ENCODE data around the gene CHST3. TPM values are rescaled to one million over a fixed set of nuclear protein-coding genes. Genes with fewer than 3 reads are reported as not detected.

Gene CHST3
- total and polyA plus RNA-seq, 10 of the 15 experiments (the other 5 are each of a cell fraction or from before 2014, with no cell fraction given), result 0.03 to 0.50 (median 0.05) TPM; not detected in 2

GRCh38 chr10:72019085-72019876, 55.1 kb downstream of the CHST3 start (continued):
- no peak for TF ChIP-seq ZBTB40 (IDR thresholded peaks at IDR 0.05; ENCODE audit: borderline replicate concordance)

- BruUV-seq (replicated peaks), result no TSS peak
- TF ChIP-seq CBFB (IDR thresholded peaks at IDR 0.05; ENCODE audit: low read depth), result no peak
- no peak for TF ChIP-seq FOXM1 (IDR thresholded peaks at IDR 0.05; ENCODE audit: low read depth, low read length)
- TF ChIP-seq HDGF (IDR thresholded peaks at IDR 0.05), result no peak
- no peak for TF ChIP-seq CEBPZ (IDR thresholded peaks at IDR 0.05; ENCODE audit: low read depth, low read length)
- TF ChIP-seq NRF1 (conservative IDR thresholded peaks at IDR 0.05; ENCODE audit: low read depth, low read length), result no peak
- TF ChIP-seq TCF3 (IDR thresholded peaks at IDR 0.05; ENCODE audit: borderline replicate concordance, insufficient read depth, low read depth, low read length), result no peak
- no peak for TF ChIP-seq ZBTB11 (CRISPR knock-in tag; IDR thresholded peaks at IDR 0.05)
Measured at GRCh38 chr10:72020914-72021809, 57.0 kb downstream of the CHST3 start.

More at GRCh38 chr10:72020914-72021809, 57.0 kb downstream of the CHST3 start:
- no peaks in the 10 kb centered on the region; the same call in 1 of the 2 replicates for H4K20me1 ChIP-seq (ENCODE audit: control insufficient read depth, insufficient read depth)
- FAIRE-seq (no peak), DNase-seq (ENCODE audit: low read depth, low spot score) (no peak), ATAC-seq (no peak)
- CTCF ChIA-PET, result no interaction called here
- H3K27ac ChIP-seq (ENCODE audit: control insufficient read depth, insufficient read depth), result no peak overlapping the region
- SMC1A ChIA-PET (ENCODE audit: uncharacterized antibody, unreplicated experiment), result interaction anchor here (0.6 kb wide), 1 partner anchor 53 kb away, joined by 3 read pairs; no protein-coding TSS in a partner anchor
- no peak overlapping the region for H2AFZ ChIP-seq (ENCODE audit: control insufficient read depth, low read depth, low read length)
- POLR2A ChIA-PET, result no interaction called here
- H3K9me3 ChIP-seq (replicated peaks; ENCODE audit: control insufficient read depth, insufficient read depth, low read length), result no peaks in the 10 kb centered on the region
- H3K4me3 ChIP-seq, result no peak overlapping the region
- no peaks in the 10 kb centered on the region for H3K79me2 ChIP-seq (ENCODE audit: control insufficient read depth, insufficient read depth, low read length)
- RAD21 ChIA-PET (ENCODE audit: unreplicated experiment), result interaction anchor here (1.0 kb wide), 1 partner anchor 63 kb away, joined by 3 read pairs; no protein-coding TSS in a partner anchor
- H3K4me1 ChIP-seq (ENCODE audit: control insufficient read depth, insufficient read depth, low read length), result no peaks in the 10 kb centered on the region
- H3K36me3 ChIP-seq (ENCODE audit: control insufficient read depth in 2 of 2, insufficient read depth in 2 of 2, low read length in 1 of 2), result no peaks in the 10 kb centered on the region
- H3K27me3 ChIP-seq (replicated peaks in 1 of 2; ENCODE audit: control insufficient read depth in 2 of 2, insufficient read depth in 2 of 2, low read length in 1 of 2), result no peaks in the 10 kb centered on the region
- no peak overlapping the region for H3K9ac ChIP-seq (ENCODE audit: control insufficient read depth, insufficient read depth, low read length)
- 50% methylated on average over 9 of the region's 9 CpGs for WGBS (ENCODE audit: insufficient coverage, insufficient replicate concordance, low lambda C conversion rate, missing lambda C conversion rate)
- no peak overlapping the region for H3K4me2 ChIP-seq (ENCODE audit: control insufficient read depth, insufficient read depth)
- intact Hi-C loops (cut with micrococcal nuclease; ENCODE audit: unreplicated experiment) (no loop called here), in situ Hi-C loops (cut with MboI) (no loop called here)

Measured in GM12878 (cell line).